ENCODE measurements around the gene TAF3.
"Not testable (repeated sequence)": the region's sequence is repeated elsewhere in the genome, so short reads cannot be mapped to it uniquely, and the experiment has no call there.

TAF3 gene

DNA sequence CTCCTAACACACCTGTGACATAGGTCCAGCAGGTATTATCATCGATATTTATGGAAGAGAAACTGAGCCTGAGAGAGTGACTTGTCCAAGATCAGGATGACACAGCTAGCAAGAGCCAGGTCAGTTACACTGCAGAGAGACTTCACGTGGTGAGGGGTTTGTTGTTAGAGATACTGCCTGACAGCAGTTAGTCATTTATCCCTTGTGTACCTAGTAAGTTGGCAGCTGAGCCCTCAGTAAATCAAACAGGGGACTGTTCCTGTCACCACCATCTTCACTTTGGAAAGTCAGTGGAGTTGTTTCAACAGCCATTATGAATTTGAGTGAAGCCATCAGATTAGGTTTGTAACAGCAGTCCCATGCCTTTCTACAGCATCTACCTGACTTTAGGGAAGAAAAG lies 148.7 kb downstream of the TAF3 start:
- DNase-seq: no peak

DNA sequence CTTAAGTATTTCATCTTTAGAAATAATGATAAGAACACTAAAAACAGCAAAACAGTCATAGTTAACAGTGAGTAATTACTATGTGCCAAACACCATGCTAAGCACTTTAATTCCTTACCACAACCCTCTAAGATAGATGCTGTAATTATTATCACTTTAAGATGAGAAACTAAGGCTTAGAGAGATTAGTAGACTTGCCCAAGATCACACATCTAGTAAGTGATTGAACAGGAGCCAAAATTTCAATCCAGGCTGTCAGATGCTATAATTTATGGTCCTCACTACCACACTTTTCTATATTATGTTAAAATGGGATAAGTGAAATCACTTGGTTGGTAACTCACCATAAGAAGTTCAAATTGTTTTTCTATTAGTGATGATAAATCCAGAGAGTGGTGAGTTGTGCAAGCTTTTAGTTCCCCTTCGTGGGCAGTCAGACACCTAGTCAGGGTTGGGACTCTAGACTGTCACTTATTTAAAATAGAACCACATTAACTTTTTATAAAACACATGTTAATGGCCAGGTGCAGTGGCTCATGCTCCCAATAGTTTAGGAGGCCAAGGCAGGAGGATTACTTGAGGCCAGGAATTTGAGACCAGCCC lies 150.3 kb downstream of the TAF3 start:
- no peak for DNase-seq

DNA sequence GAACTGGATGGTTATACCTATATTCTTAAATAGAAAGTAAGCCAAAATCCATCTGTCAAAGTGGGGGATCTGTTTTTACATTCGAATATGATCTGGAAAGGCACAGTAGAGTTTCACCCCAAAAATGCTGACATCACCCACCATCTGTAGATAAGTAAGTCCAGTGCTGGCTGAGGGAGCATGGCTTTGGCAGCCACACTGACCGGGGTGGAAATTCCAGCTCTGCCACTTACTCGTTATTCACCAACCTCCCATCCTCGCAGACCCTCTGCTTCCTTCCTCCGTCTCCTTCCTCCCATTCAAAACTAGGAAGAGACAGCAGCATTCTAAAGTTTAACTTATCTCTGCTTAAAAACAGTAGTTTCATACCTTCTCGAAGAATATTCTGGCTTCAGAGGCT lies 151.3 kb downstream of the TAF3 start:
- no peak for DNase-seq

DNA sequence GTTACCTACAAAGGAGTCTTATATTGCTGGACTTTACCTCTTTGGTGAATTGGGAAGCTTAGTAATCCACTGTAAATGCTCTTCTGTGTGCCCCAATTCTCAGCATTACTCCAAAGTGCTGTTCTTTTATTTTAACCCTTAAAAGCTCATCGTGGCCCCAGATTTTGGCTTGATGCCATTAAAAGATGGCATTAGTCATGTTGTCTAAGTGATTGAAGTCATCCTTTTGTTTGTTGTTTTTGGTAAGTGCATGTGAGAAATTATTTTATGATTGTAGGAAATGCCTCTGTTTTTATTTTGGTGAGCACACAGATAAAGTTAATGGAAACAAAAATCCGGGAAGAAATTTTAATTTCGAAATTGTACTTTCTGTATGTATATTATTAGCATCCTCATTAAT lies 153.6 kb downstream of the TAF3 start:
- DNase-seq: no peak

DNA sequence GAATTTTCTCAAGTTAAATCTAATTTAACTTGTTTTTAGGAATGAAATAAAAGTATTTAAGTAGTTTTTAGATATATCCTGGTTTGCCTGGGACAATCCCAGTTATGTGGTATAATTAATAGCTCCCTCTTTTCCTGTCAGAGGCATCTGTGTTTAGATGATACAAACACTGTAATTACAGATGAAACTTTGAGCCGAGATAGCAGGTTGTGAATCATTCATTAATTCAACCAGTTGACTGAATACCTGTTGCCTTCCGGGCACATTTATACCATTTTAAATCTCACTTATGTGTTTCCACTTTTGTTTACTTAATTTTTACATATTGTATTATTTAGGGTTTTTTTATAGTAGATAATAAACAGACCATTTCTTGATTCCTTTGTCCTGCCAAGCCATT lies 154.1 kb downstream of the TAF3 start:
- no peak for DNase-seq

DNA sequence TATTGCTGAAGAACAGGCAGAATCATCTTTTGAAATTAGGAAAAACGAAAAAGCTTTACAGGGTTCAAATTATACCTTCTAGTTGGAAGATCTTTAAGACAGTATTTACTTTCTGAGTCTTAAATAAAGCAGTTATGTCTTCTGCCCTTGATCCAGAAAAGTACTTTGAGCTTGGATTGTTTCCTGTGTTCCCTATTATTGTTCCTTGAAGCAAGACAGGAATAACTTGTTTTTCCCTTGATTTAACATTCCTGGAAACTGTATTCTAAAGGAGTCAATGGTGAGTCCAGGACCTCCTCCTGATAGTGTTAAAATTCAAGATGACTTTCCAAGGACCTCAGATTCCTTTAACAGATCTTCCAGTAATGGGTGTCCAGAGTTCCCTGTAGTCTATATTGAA lies 161.9 kb downstream of the TAF3 start:
- DNase-seq: no peak

DNA sequence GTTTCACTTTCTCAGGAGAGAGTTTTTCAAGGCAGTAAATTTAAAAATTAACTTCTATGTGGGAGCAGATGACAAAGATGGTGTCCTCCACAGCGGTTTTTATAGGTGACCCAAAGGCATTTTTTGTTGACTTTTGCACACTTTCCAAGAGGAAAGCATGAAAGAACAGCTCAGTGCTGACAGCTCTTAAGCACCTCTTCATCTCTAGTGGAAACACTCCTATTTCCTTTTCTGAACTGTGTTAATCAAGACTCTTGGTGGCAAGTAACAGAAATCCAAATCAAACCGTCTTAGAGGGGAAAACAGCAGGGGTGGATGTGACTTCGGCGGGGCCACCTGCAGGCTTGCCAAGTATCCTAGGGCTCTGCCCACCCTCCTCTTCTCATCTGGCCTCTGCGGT lies 164.4 kb downstream of the TAF3 start:
- no peak for DNase-seq

DNA sequence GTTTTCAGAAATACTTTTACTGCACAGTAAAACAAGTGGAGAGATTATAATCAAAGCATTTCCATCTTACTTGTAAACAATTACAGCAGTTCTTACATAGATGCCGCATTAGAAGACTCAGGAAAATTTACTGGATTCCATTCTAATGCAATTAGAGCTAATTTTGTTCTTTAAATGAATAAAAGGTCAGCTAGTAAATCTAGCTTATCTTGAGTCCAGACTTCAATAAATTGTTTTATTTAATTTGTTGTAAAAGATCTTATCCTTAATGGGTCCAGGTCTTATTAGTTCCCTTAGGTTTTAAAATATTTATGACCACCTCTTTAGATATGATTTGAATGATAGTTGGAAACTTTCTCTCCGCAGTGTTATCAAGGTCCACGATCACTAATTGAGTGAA lies 166.0 kb downstream of the TAF3 start:
- no peak for DNase-seq

DNA sequence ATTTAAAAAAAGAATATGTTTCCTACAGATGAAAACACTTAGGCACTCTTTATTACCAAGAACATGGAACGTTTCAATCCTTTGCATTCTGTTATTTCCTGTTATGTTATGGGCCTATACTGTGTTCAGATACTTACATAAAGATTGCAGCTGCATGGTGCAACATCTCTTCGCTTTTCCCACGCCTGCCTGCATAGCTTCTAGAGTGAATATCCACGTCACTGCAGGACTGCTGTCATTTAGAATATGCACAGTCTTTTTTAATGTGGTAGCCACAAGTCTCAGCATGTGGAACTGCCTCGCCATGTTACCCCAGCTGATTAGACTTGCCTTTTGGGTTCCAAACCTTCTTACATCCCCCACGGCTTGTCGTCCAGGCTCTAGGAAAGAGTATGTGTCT lies 166.6 kb downstream of the TAF3 start:
- no peak for DNase-seq

DNA sequence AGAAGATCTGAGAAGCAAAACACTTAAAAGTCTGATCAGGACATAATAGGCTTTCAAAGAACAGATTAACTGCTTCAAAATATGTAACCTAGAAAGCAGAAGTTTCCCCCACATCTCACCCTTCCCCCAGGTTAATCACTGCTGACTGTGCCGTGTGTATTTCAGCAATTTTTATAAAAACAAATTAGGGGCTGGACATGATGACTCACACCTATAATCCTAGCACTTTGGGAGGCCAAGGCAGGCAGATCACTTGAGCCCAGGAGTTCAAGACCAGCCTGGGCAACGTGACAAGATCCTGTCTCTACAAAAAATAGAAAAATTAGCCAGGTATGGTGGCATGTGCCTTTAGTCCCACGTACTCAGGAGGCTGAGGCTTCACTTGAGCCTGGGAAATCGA lies 168.5 kb downstream of the TAF3 start:
- DNase-seq: no peak

DNA sequence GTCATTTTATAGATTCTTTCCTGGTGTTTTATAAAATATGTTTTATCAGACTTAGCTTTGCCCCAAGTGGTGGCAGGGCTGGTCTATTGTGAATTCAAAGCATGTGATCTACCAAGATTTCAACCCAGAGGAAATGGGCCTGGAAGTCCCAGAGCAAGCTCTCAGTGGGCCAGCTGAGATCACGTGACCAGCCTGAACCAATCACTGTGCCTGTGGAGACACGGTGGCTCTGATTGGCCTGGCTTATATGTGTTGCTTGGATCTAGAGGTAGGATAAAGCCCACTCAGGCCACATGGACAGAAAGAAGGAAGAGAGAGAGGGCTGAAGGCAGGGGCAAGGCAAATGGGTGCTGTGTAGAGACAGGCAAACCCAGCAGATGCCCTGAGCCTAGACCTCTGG lies 170.7 kb downstream of the TAF3 start:
- DNase-seq: no peak

DNA sequence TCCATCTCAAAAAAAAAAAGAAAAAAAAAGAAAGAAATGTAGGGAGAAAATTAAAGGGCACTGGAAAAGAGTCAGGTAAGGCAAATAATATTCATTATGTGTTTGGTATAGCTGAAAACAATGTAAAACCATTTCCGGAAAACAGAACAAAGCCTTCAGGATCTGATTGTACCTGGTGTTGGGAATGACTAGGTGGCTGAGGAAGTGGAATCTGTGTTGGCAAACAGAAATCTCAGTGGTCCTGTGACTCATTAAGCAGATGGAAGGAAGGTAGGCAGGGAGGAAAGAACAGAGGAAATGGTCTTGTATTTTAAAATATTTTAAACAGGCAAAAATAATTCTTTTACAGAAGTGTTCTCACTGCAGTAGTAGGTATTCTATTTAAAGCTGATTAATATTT lies 180.5 kb downstream of the TAF3 start:
- DNase-seq: no peak

DNA sequence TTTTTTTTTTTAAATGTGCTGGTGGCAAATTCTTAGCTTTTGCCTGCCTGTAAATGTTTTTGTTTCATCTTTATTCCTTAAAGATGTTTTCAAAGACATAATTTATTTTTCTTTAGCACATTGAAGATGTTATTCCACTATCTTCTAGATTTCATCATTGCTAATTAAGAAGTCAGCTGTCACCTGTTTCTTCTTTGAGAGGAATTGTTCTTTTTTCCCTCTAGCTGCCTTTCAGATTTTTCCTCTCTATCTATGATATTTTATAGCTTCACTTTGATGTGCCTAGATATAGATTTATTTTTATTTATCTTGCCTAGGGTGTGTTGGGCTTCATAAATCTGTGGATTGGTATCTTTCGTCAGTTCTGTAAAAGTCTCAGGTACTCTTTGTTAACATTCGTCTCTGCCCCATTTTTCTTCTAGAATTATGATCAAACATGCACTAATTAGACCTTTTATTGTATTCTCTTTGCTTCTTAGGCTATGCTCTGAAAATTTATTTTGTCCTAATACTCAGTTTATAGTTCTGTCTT lies 186.2 kb downstream of the TAF3 start:
- DNase-seq: no peak

DNA sequence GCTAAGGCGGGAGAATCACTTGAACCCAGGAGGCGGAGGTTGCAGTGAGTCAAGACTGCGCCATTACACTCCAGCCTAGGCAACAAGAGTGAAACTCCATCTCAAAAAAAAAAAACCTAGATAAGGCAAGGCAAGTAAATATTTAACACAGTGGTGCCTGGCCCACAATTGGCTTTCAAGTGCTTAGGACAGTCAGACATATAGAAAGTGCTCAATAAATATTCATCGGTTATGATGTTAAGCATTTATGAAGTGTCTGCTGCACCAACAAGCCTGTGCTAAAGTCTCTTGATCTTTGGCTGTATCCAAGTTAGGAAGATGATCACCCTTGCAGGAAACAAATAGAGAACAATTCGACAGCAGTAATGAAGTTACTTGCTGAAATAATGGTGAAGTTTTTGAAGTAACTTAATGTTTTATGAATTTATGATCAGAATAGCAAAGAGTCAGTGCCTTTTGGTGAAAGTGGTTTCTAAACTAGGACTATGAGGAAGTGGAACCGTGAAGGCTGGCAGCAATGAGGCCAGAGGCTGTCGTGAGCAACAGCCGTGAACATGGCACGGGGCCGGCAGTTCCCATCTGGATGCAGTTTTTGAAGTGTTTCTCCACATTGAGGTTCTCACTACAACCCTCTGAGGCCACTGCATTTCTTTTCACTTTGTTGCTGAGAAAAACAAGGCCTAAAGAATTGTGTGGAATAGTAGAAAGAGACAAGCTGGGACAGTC lies 188.1 kb downstream of the TAF3 start:
- DNase-seq: no peak

DNA sequence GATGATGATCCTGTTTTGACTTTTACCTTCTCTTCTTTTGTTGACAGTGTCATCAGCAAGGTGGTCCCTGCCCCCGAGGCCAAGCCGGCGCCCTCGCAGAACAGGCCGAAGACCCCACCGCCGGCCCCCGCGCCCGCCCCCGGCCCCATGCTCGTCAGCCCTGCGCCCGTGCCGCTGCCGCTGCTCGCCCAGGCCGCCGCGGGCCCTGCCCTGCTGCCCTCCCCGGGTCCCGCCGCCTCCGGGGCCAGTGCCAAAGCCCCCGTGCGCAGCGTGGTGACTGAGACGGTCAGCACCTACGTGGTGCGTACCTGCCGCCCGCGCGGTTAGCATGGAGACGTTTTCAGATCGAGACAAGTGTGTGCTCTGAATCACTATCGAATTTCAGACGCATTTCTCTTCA lies 190.7 kb downstream of the TAF3 start:
- no peak for DNase-seq

DNA sequence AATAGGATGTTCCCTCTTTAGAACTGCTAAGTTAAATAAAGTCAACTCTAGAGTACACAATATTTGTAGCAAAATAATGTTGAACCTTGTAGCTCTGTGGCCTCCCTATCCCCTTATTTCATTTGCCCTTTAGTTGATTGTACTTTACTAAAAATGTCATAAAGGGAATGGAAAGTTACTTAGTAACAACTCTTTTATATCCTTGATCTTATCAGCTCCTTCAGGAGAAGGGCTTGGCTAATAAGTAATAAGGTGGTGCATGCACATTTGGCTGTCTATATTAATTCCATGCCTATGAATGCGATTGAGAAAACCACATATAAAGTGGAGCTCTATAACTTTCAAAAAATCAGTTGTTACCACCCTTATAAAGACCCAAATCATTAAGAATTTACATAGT lies 194.7 kb downstream of the TAF3 start:
- no peak for DNase-seq

DNA sequence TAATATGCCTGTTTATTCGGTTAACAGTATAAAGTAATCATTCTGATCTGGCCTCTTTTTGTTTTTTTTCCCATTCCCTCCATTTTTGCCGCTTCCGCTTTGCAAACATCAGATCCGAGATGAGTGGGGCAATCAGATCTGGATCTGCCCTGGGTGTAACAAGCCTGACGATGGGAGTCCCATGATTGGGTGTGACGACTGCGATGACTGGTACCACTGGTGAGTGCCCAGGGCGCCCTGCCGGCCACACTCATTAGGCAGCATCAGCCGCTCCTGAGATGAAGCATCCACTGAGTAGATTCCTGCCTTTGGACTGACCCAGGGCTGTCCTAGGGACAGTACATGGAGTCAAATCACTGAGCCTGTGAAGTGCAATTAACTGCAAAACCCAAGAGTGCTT lies 195.3 kb downstream of the TAF3 start:
- no peak for DNase-seq

DNA sequence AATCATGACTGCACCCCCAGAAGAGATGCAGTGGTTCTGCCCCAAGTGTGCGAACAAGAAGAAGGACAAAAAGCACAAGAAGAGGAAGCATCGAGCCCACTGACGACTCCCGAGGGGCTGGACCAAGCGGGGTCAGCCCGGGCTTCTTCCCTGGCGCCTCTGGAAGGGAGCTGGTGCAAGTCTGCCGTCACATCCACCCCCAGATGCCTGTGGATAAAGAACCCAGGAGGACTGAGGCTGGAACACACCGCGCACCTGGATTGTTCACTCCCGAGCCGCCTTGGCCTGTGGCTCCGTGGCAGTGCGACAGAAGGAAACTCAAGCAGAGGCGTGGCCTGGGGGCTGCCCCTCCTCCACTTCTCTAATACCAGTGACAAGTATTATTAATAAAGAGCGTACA lies 196.3 kb downstream of the TAF3 start:
- no peak for DNase-seq

DNA sequence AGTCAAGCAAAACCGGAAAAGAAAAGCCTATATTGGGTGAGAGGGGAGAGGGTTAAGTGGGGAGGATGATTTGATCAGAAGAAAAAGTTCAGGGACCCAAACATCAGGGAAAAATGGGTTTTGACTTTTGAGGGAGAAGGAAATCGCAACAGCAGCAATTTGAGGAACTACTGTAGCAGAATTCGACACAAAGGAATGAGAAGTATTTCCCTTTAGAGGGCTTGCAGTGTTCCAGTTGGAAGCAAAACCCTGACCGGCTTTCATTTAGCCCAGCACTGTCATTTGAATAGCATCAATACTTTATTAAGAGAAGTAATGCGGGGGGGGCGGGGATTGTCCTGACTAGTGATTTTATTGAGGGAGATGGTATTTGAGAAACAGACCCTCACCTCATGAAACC lies 199.0 kb downstream of the TAF3 start:
- no peak for DNase-seq

DNA sequence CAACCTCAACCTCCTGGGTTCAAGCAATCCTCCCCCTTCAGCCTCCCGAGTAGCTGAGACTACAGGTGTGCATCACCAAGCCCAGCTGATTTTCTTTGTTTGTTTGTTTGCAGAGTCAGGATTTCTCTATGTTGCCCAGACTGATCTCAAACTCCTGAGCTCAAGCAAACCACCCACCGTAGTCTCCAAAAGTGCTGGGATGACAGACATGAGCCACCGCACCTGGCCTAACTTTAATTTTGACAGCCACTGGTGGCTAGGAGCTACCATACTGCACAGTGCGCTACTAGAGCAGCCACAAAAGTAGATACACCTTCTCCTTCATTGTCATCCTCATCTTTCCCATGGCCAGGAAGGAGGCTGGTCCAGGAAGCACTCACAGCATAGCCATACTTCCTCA lies 205.0 kb downstream of the TAF3 start:
- DNase-seq: no peak

DNA sequence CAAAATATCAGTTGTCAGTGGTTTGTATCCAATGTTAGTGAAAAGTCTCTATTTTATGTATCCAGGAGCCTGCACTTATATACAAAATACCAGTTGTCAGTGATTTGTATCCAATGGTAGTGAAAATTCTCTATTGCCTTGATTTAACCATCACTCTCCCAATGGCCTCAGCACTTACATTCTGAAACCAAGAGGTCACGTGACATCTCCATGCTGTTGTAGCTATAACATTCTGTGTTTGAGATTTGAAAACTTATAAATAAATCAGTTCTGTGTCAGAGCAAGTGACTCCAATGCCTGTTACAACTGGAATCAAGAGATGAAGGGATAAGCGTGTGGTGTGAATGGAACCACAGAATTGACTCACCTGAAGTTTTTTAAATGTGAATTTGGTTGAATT lies 205.5 kb downstream of the TAF3 start:
- no peak for DNase-seq

DNA sequence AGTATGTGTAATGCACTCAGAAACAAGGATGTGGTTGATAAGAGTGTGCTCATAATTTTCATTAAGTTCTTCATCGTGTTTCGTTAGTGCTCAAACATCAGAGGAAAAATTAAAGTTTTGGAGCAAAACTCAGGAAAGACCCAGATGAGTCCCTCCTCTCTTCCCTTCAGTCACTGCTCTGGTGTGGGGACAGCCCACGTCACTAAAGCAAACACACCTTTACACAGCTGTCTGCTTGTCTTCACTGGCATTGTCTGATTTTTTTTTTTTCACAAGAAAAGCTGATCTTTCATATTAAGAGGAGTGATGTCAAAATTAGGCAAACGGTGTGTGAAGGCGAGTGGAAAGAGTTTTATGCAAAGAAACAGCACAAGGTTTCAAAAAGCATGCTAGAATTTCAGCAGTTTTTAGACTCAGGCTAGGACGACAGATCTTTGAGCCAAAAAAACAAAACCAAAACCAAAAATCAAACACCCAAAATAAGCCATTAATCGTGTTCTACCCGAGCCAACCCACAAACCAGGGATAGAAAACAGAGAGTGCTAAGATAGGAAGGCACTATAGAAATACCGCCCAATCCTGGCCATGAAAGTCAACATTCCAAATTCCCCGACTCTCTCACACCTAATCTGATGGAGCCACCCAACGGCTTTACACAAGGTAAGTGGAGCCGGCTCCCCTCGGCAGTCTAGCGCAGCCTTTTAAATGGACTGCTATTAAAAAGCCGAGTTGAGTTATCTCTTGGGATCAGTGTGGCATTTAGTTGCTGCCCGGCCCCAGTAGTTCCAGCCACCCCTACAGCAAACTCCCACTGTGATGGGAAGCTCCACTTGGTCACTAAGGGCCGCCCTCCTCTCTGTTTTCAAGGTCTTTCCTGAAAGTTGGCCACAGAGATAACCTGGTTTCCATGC lies 208.3 kb downstream of the TAF3 start:
- no peak for DNase-seq

DNA sequence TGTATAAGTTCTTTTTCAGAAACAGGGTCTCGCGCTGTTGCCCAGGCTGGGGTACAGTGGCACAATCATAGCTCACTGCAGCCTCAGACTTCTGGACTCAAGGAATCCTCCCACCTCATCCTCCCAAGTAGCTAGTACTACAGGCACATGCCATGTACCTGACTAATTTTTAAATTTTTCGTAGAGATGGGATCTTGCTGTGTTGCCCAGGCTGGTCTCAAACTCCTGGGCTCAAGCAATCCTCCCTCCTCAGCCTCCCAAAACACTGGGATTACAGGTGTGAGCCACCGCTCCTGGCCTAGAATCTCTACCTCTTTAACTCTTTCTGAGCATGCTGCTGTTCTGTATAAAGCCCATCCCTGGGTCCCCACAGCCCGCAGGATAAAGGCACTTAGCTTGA lies 212.9 kb downstream of the TAF3 start:
- not testable (repeated sequence) for DNase-seq

Data from hypothalamus (tissue), 51 donors.